ENCODE results near the gene CPEB3.

DNA sequence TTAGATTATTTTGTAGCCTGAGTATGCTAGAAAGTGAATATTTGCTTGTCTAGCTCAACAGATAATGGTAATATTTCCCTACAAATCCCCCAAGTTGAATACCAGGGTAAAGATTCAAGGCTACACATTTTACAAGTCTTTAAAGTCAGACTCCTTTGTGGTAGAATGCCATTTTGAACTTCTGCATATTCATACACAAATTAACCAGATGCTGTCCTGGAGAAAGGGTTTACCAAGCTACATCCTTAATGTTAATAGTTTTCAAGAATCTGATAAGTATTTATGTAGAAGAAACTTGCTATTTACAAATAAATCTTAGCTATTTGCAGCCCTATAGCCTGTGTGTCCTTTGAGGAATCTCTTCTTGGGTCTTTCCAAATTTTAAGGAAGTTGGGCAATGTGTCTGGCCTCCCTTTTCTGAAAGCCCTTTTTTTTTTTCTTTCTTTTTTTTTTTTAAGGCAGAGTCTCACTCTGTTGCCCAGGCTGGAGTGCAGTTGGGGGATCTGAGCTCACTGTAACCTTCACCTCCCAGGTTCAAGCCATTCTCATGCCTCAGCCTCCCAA is 82.6 kb downstream of the CPEB3 start:
- TF ChIP-seq, protein P1, sequence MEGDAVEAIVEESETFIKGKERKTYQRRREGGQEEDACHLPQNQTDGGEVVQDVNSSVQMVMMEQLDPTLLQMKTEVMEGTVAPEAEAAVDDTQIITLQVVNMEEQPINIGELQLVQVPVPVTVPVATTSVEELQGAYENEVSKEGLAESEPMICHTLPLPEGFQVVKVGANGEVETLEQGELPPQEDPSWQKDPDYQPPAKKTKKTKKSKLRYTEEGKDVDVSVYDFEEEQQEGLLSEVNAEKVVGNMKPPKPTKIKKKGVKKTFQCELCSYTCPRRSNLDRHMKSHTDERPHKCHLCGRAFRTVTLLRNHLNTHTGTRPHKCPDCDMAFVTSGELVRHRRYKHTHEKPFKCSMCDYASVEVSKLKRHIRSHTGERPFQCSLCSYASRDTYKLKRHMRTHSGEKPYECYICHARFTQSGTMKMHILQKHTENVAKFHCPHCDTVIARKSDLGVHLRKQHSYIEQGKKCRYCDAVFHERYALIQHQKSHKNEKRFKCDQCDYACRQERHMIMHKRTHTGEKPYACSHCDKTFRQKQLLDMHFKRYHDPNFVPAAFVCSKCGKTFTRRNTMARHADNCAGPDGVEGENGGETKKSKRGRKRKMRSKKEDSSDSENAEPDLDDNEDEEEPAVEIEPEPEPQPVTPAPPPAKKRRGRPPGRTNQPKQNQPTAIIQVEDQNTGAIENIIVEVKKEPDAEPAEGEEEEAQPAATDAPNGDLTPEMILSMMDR (IDR thresholded peaks at IDR 0.05): no peak
- TF ChIP-seq POLR2A (IDR thresholded peaks at IDR 0.05): no peak

All from body of pancreas (tissue), 4 donors.